C4-2B (cell line): Measurements from ENCODE around the gene AIFM2.

Source experiments
- ZFX ChIP-seq: fragments of 450-650 bp; IDR thresholded peaks from 2 replicates; pipeline ENCODE4 v1.6.1; 2017
- TF ChIP-seq, protein P1 (sequence below): fragments of 450-650 bp; conservative IDR thresholded peaks from 2 replicates; pipeline ENCODE4 v1.5.1; 2017; ENCODE audit warnings: mild to moderate bottlenecking

DNA sequence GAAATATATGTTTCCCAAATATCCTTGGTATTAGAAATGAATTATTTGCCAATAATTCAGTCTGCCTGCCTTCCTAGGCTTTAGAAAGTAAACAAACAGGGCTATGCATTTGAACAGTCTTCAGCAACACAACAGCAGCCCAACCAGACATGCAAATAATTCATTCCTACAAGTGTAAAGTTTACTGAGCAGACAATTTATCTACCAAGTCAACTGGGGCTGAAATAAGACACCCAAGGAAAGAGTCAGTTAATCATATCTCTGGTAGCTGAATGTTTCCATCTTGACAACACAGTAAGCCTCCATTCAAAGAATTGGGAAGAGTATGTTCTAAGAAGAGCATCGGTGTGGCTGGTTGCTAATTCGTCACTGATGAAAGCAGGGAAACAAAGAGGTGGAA, 38.4 kb downstream of the AIFM2 start:
- TF ChIP-seq, protein P1, sequence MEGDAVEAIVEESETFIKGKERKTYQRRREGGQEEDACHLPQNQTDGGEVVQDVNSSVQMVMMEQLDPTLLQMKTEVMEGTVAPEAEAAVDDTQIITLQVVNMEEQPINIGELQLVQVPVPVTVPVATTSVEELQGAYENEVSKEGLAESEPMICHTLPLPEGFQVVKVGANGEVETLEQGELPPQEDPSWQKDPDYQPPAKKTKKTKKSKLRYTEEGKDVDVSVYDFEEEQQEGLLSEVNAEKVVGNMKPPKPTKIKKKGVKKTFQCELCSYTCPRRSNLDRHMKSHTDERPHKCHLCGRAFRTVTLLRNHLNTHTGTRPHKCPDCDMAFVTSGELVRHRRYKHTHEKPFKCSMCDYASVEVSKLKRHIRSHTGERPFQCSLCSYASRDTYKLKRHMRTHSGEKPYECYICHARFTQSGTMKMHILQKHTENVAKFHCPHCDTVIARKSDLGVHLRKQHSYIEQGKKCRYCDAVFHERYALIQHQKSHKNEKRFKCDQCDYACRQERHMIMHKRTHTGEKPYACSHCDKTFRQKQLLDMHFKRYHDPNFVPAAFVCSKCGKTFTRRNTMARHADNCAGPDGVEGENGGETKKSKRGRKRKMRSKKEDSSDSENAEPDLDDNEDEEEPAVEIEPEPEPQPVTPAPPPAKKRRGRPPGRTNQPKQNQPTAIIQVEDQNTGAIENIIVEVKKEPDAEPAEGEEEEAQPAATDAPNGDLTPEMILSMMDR = no peak
- TF ChIP-seq ZFX = no peak
